ENCODE data around the gene KCTD12.
A peak's percentile ranks its signal among the peaks of the same experiment; 100 is the strongest.

Gene KCTD12

DNA sequence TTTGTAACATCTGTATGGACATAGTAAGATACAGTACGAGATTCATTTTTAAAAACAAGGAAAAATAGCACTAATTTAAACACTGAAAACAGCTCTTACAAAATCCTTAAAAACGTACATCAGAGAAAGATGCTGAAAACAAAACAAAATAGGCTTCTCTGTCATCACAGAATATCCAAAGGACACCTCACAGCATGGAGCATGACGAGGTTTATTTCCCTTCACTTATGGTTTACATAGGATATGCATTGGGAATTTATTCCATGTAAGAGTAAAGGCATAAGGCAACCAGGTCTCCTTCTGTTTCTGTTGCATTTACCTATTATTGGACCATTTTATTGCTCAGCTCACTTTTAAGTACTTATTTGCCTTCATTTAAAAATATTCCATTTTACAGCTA is 3.0 kb downstream of the KCTD12 start:
- no peak overlapping the region for H3K4me3 ChIP-seq (ENCODE audit: low read depth in 1 of 2, low read length in 2 of 2)
- peaks cover 10% of the 10 kb centered on the region for H3K27me3 ChIP-seq (ENCODE audit: insufficient read depth, low read length, poor library complexity)
- H3K27ac ChIP-seq (ENCODE audit: low read length) = no peak overlapping the region
- H4K20me1 ChIP-seq (ENCODE audit: insufficient read depth, low read length) = no peaks in the 10 kb centered on the region
- no peaks in the 10 kb centered on the region for H3K9me3 ChIP-seq (ENCODE audit: insufficient read depth, low read length, severe bottlenecking)
- no peaks in the 10 kb centered on the region for H3K36me3 ChIP-seq (ENCODE audit: insufficient read depth, low read length)
- H3K4me2 ChIP-seq (ENCODE audit: insufficient read depth, low read length) = no peak overlapping the region
- no peak for DNase-seq
- no peak overlapping the region for H3K9ac ChIP-seq (ENCODE audit: low read depth, low read length)
- no peak for ATAC-seq (ENCODE audit: insufficient read depth, low read depth)
- H2AFZ ChIP-seq (ENCODE audit: low read depth, low read length) = no peak overlapping the region
- TF ChIP-seq, protein P1, sequence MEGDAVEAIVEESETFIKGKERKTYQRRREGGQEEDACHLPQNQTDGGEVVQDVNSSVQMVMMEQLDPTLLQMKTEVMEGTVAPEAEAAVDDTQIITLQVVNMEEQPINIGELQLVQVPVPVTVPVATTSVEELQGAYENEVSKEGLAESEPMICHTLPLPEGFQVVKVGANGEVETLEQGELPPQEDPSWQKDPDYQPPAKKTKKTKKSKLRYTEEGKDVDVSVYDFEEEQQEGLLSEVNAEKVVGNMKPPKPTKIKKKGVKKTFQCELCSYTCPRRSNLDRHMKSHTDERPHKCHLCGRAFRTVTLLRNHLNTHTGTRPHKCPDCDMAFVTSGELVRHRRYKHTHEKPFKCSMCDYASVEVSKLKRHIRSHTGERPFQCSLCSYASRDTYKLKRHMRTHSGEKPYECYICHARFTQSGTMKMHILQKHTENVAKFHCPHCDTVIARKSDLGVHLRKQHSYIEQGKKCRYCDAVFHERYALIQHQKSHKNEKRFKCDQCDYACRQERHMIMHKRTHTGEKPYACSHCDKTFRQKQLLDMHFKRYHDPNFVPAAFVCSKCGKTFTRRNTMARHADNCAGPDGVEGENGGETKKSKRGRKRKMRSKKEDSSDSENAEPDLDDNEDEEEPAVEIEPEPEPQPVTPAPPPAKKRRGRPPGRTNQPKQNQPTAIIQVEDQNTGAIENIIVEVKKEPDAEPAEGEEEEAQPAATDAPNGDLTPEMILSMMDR (IDR thresholded peaks at IDR 0.05; ENCODE audit: borderline replicate concordance, extremely low read depth, low read length, poor library complexity, severe bottlenecking) = no peak
- TF ChIP-seq EZH2 (IDR thresholded peaks at IDR 0.05; ENCODE audit: borderline replicate concordance, low read depth, low read length, severe bottlenecking) = no peak
- peaks cover 28% of the 10 kb centered on the region for H3K4me1 ChIP-seq (ENCODE audit: insufficient read depth, low read length)
- H3K79me2 ChIP-seq (ENCODE audit: insufficient read depth, low read length) = no peaks in the 10 kb centered on the region

DNA sequence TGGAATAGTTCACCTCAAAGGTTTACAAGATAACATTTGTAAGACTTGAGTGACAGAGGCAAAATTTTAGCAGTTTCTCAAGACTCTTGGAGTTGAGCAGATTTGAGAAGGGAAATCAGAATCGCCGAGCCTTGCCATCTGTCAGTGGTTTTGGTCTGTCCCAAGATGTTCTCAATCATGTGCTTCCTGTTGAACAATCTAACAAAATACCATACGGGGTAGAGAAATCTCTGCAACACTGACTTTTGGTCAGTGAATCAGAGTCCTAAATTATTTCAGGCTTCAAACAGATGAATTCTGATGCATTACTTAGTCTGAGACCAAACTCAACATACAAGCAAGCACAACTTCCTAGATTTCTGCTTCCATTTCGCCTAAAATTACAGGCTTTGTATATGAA is 3.8 kb downstream of the KCTD12 start:
- TF ChIP-seq, protein P1 (IDR thresholded peaks at IDR 0.05; ENCODE audit: borderline replicate concordance, extremely low read depth, low read length, poor library complexity, severe bottlenecking) = no peak
- no peak for TF ChIP-seq EZH2 (IDR thresholded peaks at IDR 0.05; ENCODE audit: borderline replicate concordance, low read depth, low read length, severe bottlenecking)
- Histone ChIP-seq H3K79me2 (ENCODE audit: insufficient read depth, low read length) (no peaks in the 10 kb centered on the region), H3K36me3 (ENCODE audit: insufficient read depth, low read length) (no peaks in the 10 kb centered on the region), H3K27ac (ENCODE audit: low read length) (no peak overlapping the region), H3K4me2 (ENCODE audit: insufficient read depth, low read length) (no peak overlapping the region), H3K9ac (ENCODE audit: low read depth, low read length) (no peak overlapping the region), H3K9me3 (ENCODE audit: insufficient read depth, low read length, severe bottlenecking) (no peaks in the 10 kb centered on the region), H3K4me3 (ENCODE audit: low read depth in 1 of 2, low read length in 2 of 2) (no peak overlapping the region), H2AFZ (ENCODE audit: low read depth, low read length) (no peak overlapping the region), H4K20me1 (ENCODE audit: insufficient read depth, low read length) (no peaks in the 10 kb centered on the region), H3K27me3 (ENCODE audit: insufficient read depth, low read length, poor library complexity) (peaks cover 8% of the 10 kb centered on the region), H3K4me1 (ENCODE audit: insufficient read depth, low read length) (peaks cover 28% of the 10 kb centered on the region)
- DNase-seq = no peak
- ATAC-seq (ENCODE audit: insufficient read depth, low read depth) = no peak

DNA sequence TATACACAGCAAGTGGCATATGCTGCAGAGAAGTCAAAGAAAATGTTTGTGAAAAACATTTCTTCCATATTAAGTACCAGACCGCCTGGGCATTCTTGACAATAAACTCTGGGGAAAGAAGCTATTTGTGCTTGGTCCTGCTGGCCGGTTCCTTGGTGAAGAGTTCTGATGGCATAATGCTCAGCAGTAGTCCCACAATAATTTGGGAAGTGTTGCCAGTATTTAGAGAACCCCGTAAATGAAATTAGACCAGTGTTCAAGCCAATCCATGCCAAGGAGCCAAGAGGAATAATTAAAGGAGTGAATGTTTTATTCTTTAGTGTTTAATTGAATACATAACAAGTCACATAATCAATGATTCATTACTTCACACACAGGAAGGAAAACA is 6.3 kb downstream of the KCTD12 start:
- DNase-seq = no peak
- H2AFZ ChIP-seq (ENCODE audit: low read depth, low read length) = peak overlapping the region; percentile 76
- peak overlapping the region in 1 of 2 experiments; percentile 23; a peak in 2 of 4 replicates for H3K4me3 ChIP-seq (ENCODE audit: low read depth in 1 of 2, low read length in 2 of 2)
- H3K4me1 ChIP-seq (ENCODE audit: insufficient read depth, low read length) = peaks cover 17% of the 10 kb centered on the region
- H3K4me2 ChIP-seq (ENCODE audit: insufficient read depth, low read length) = peak overlapping the region; percentile 57
- H4K20me1 ChIP-seq (ENCODE audit: insufficient read depth, low read length) = no peaks in the 10 kb centered on the region
- H3K27ac ChIP-seq (ENCODE audit: low read length) = peak overlapping the region; percentile 33
- no peak for TF ChIP-seq EZH2 (IDR thresholded peaks at IDR 0.05; ENCODE audit: borderline replicate concordance, low read depth, low read length, severe bottlenecking)
- TF ChIP-seq, protein P1 (IDR thresholded peaks at IDR 0.05; ENCODE audit: borderline replicate concordance, extremely low read depth, low read length, poor library complexity, severe bottlenecking) = no peak
- no peaks in the 10 kb centered on the region for H3K36me3 ChIP-seq (ENCODE audit: insufficient read depth, low read length)
- H3K27me3 ChIP-seq (ENCODE audit: insufficient read depth, low read length, poor library complexity) = no peaks in the 10 kb centered on the region
- H3K9me3 ChIP-seq (ENCODE audit: insufficient read depth, low read length, severe bottlenecking) = no peaks in the 10 kb centered on the region
- H3K79me2 ChIP-seq (ENCODE audit: insufficient read depth, low read length) = no peaks in the 10 kb centered on the region
- ATAC-seq (ENCODE audit: insufficient read depth, low read depth) = no peak
- peak overlapping the region; percentile 24 for H3K9ac ChIP-seq (ENCODE audit: low read depth, low read length)
